ENCODE data around the gene ASB15. TPM values are rescaled to one million over a fixed set of nuclear protein-coding genes. Genes with fewer than 3 reads are reported as not detected.

The ASB15 gene
- total and polyA plus RNA-seq, 10 donors, result 0.03 TPM; not detected in 9

- 59 to 74% (median 70%) methylated on average over 3 of the region's 3 CpGs for WGBS, 5 donors
- no peak overlapping the region for H3K27ac ChIP-seq
- no peak overlapping the region for H3K4me3 ChIP-seq
- no peaks in the 10 kb centered on the region for H3K27me3 ChIP-seq (replicated peaks in 1 of 7)
- TF ChIP-seq CTCF (IDR thresholded peaks at IDR 0.05 in 8 of 11, conservative IDR thresholded peaks at IDR 0.05 in 3 of 11) (no peak), POLR2AphosphoS5 (IDR thresholded peaks at IDR 0.05) (no peak)
- no peak for DNase-seq
- intact Hi-C loops (cut with DNase I; ENCODE audit: low total_unique reads), result no loop called here
- H3K36me3 ChIP-seq, result no peaks in the 10 kb centered on the region
- H3K4me1 ChIP-seq, result no peaks in the 10 kb centered on the region
- no peaks in the 10 kb centered on the region for H3K9me3 ChIP-seq
Measured at GRCh38 chr7:123604739-123605138, 3.1 kb downstream of the ASB15 start.

GRCh38 chr7:123607423-123607975 lies 5.9 kb downstream of the ASB15 start:
- 59 to 83% (median 78%) methylated on average over 4 of the region's 4 CpGs for WGBS, 5 donors
- intact Hi-C loops (cut with DNase I; ENCODE audit: low total_unique reads), result no loop called here
- TF ChIP-seq POLR2AphosphoS5 (IDR thresholded peaks at IDR 0.05), result no peak
- TF ChIP-seq POLR2A (IDR thresholded peaks at IDR 0.05), result no peak
- TF ChIP-seq CTCF (IDR thresholded peaks at IDR 0.05 in 8 of 11, conservative IDR thresholded peaks at IDR 0.05 in 3 of 11), result no peak
- H3K27me3 ChIP-seq (replicated peaks in 1 of 7), result no peaks in the 10 kb centered on the region
- H3K4me1 ChIP-seq, result no peaks in the 10 kb centered on the region
- no peak for DNase-seq
- no peaks in the 10 kb centered on the region for H3K36me3 ChIP-seq
- no peak overlapping the region for H3K27ac ChIP-seq
- H3K9me3 ChIP-seq, result no peaks in the 10 kb centered on the region
- no peak overlapping the region for H3K4me3 ChIP-seq

- Histone ChIP-seq H3K4me3 (no peak overlapping the region), H3K9me3 (no peaks in the 10 kb centered on the region), H3K36me3 (no peaks in the 10 kb centered on the region), H3K27me3 (replicated peaks in 1 of 7) (peaks cover 0 to 3% (median 0%) of the 10 kb centered on the region in 7 donors), H3K4me1 (no peaks in the 10 kb centered on the region), H3K27ac (no peak overlapping the region)
- 69 to 78% (median 76%) methylated on average over 5 of the region's 5 CpGs for WGBS, 5 donors
- intact Hi-C loops (cut with DNase I; ENCODE audit: low total_unique reads), result no loop called here
- TF ChIP-seq POLR2A (IDR thresholded peaks at IDR 0.05) (no peak), POLR2AphosphoS5 (IDR thresholded peaks at IDR 0.05) (no peak), CTCF (IDR thresholded peaks at IDR 0.05 in 8 of 11, conservative IDR thresholded peaks at IDR 0.05 in 3 of 11) (no peak)
- no peak for DNase-seq
Measured at GRCh38 chr7:123608991-123609882, 7.6 kb downstream of the ASB15 start.

- no peak overlapping the region for H3K4me3 ChIP-seq
- no peak for TF ChIP-seq POLR2AphosphoS5 (IDR thresholded peaks at IDR 0.05)
- no peak for TF ChIP-seq CTCF (IDR thresholded peaks at IDR 0.05 in 8 of 11, conservative IDR thresholded peaks at IDR 0.05 in 3 of 11)
- TF ChIP-seq POLR2A (IDR thresholded peaks at IDR 0.05), result no peak
- H3K27me3 ChIP-seq (replicated peaks in 1 of 7), result peaks cover 0 to 3% (median 0%) of the 10 kb centered on the region in 7 donors
- WGBS, 5 donors, result 74 to 85% (median 80%) methylated on average over 2 of the region's 2 CpGs
- DNase-seq, result no peak
- no peaks in the 10 kb centered on the region for H3K36me3 ChIP-seq
- intact Hi-C loops (cut with DNase I; ENCODE audit: low total_unique reads), result no loop called here
- no peaks in the 10 kb centered on the region for H3K9me3 ChIP-seq
- H3K4me1 ChIP-seq, result no peaks in the 10 kb centered on the region
- no peak overlapping the region for H3K27ac ChIP-seq
Measured at GRCh38 chr7:123609883-123610239, 8.2 kb downstream of the ASB15 start.

Measured in spleen (tissue), 11 donors.